Stomach smooth muscle (tissue), 2 donors: ENCODE measurements around the gene ZNF425.

Experiments used
- H3K27ac ChIP-seq: one replicate; pipeline ENCODE4 v1.7.0; 2013; ENCODE audit warnings: mild to moderate bottlenecking, low read length, inconsistent platforms
- H3K27me3 ChIP-seq, 2 donors: one replicate each; pipeline ENCODE4 v1.7.0; 2013; ENCODE audit warnings: low read length in 2 of 2; ENCODE audit not compliant: insufficient read depth in 2 of 2, control insufficient read depth in 1 of 2
- H3K36me3 ChIP-seq, 2 donors: one replicate each; pipeline ENCODE4 v1.7.0; 2013; ENCODE audit warnings: low read length in 2 of 2; ENCODE audit not compliant: control insufficient read depth in 2 of 2, insufficient read depth in 2 of 2
- H3K4me1 ChIP-seq: one replicate; pipeline ENCODE4 v1.7.0; 2013; ENCODE audit warnings: low read length; ENCODE audit not compliant: control insufficient read depth, insufficient read depth
- H3K4me3 ChIP-seq, 2 donors: one replicate each; pipeline ENCODE4 v1.7.0; 2013; ENCODE audit warnings: low read length in 2 of 2
- H3K9ac ChIP-seq, 2 donors: one replicate each; pipeline ENCODE4 v1.7.0; 2013; ENCODE audit warnings: low read length in 2 of 2, mild to moderate bottlenecking in 1 of 2
- H3K9me3 ChIP-seq, 2 donors: one replicate each; pipeline ENCODE4 v1.7.0; 2013; ENCODE audit warnings: low read length in 2 of 2; ENCODE audit not compliant: control insufficient read depth in 2 of 2
- donor health status: healthy.
- donor health status: Pancreatic carcinoma.

ZNF425 gene

DNA sequence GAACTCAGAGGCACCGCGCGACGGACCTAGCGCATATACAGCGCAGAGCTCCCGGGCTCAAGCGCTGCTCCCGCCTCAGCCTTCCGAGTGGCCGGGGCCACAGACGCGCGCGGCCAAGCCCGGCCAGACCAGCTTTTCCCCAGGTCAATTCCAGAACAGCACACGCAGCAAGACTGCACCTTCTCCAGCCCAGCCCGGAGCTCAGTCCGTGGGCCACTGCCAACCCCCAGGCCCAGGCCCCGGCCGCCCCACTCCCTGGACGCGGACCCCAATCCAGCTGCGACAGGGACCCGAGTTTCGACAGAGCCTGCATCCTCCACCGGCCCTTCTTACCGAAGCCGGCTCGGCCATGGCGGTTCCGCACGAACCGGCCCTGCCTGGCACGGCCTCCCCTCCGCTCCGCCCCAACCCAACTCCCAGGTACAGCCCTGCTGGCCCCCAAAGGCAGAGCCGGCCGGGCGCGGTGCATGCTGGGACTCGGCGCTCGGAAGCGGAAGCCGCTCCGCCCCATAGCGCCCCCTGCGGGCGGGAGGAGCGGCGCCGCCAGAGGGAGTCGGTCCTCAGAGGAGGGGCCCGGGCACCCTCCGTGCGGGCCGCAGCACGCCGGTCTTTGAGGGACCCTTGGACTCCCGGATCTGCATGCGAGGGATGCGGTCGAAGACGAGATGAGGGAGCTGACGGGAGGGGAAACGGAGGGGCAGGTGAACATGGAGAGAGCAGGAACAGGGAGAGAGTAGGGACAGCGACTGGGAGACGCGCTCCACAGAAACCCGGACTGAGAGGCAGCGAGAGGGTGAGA, at the start of gene ZNF425:
TSS of gene ZNF425 (minus strand) at position 462 of the 799 bp plus-strand sequence. CDS start at position 351, 111 bp downstream.
- peak within 1 kb of the TSS; percentile 96 for H3K9ac ChIP-seq
- H3K4me1 ChIP-seq: peaks cover 7% of the 10 kb centered on the region
- H3K36me3 ChIP-seq: peaks cover 0 to 4% of the 10 kb centered on the region in 2 donors
- H3K4me3 ChIP-seq: peak within 1 kb of the TSS; percentile 98 to 99
- H3K9me3 ChIP-seq: no peaks in the 10 kb centered on the region
- H3K27ac ChIP-seq: peak within 1 kb of the TSS; percentile 88
- H3K27me3 ChIP-seq: no peaks in the 10 kb centered on the region

GRCh38 chr7:149175150-149175549, 49.0 kb upstream of the ZNF425 start:
- peaks cover 36 to 39% of the 10 kb centered on the region in 2 donors for H3K36me3 ChIP-seq

DNA sequence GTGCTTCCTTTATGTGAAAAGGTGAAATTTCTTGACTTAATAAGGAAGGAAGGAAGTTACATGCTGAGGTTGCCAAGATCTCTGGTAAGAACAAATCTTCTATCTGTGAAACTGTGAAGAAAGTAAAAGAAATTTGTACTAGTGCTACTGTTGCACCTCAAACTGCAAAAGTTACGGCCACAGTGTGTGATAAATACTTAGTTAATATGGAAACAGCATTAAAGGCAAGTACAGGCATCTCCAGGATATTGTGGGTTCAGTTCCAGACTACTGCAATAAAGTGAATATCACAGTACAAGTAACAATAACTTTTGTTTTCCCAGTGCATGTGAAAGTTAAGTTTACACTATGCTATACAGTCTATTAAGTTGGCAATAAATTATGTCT, 46.4 kb upstream of the ZNF425 start:
- H3K9ac ChIP-seq: no peak overlapping the region
- H3K9me3 ChIP-seq: no peaks in the 10 kb centered on the region
- no peak overlapping the region for H3K4me3 ChIP-seq
- no peaks in the 10 kb centered on the region for H3K4me1 ChIP-seq
- H3K27ac ChIP-seq: no peak overlapping the region
- no peaks in the 10 kb centered on the region for H3K27me3 ChIP-seq
- H3K36me3 ChIP-seq: peaks cover 28 to 32% of the 10 kb centered on the region in 2 donors

More at GRCh38 chr7:149175150-149175549, 49.0 kb upstream of the ZNF425 start:
- Histone ChIP-seq H3K4me3 (no peak overlapping the region), H3K4me1 (no peaks in the 10 kb centered on the region), H3K9me3 (no peaks in the 10 kb centered on the region), H3K27ac (no peak overlapping the region), H3K9ac (no peak overlapping the region), H3K27me3 (no peaks in the 10 kb centered on the region)

- Histone ChIP-seq H3K27ac (no peak overlapping the region), H3K9ac (no peak overlapping the region), H3K27me3 (no peaks in the 10 kb centered on the region), H3K4me3 (no peak overlapping the region), H3K36me3 (peaks cover 27 to 29% of the 10 kb centered on the region in 2 donors), H3K4me1 (no peaks in the 10 kb centered on the region), H3K9me3 (no peaks in the 10 kb centered on the region)
Observed at GRCh38 chr7:149171892-149172533, 45.9 kb upstream of the ZNF425 start.

DNA sequence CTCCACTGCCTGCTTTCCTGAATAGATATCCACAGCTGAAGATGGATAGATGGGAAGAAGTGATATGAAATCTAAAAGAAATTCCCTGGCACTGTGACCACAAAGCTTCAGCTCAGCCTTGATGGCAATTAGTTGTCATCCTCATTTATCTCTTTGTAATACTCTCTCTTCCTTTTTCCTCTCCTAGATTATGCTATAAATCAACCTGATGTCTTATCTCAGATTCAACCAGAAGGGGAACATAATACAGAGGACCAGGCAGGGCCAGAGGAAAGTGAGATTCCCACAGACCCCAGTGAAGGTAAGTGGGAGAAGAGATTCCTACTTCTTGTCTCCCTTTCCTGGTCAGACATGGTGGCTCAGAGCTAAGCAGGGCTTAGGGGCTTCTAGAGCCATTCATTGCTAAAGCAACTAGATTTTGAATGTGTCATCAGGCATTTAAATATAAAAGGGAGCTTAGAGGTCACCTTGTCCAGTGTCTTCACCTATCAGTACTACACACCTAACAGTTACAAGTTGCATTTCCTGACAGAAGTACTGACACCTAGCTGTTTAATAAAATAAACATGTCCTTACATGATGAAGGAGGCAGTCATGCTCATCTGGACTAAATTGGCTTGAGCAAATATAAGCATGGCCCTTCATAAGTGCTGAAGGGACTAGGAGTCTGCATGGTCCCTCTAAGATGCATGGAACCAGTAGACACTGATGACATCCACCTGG, 40.7 kb upstream of the ZNF425 start:
- Histone ChIP-seq H3K9ac (no peak overlapping the region), H3K36me3 (peaks cover 26 to 30% of the 10 kb centered on the region in 2 donors), H3K9me3 (no peaks in the 10 kb centered on the region), H3K27ac (no peak overlapping the region), H3K4me1 (no peaks in the 10 kb centered on the region), H3K27me3 (no peaks in the 10 kb centered on the region), H3K4me3 (no peak overlapping the region)

GRCh38 chr7:149166142-149166541, 40.0 kb upstream of the ZNF425 start:
- Histone ChIP-seq H3K27me3 (no peaks in the 10 kb centered on the region), H3K27ac (no peak overlapping the region), H3K9me3 (no peaks in the 10 kb centered on the region), H3K4me3 (no peak overlapping the region), H3K36me3 (peaks cover 30 to 33% of the 10 kb centered on the region in 2 donors), H3K9ac (no peak overlapping the region), H3K4me1 (no peaks in the 10 kb centered on the region)

DNA sequence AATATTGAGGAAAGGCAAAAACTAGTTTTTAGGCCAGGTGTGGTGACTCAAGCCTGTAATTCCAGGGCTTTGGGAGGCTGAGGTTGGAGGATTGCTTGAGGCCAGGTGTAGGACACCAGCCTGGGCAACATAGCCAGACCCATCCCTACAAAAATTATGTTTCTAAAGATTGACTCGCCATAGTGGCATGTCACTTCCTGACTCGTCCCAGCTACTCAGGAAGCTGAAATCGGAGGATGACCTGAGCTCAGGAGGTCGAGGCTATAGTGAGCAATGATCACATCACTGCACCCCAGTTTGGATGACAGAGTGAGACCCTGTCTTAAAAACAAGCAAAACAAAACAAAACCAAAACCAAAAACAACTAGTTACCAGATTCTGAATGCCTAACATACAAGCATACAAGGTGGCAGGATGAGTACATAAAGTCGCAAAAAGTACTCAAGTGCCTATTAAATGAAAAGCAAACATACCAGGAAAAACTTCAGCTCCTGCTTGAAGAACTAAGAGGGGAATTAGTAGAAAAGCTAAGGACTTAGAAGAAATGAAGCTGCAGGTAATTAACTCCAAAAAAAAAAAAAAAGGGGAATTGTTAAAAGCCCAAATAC, 35.2 kb upstream of the ZNF425 start:
- Histone ChIP-seq H3K27me3 (no peaks in the 10 kb centered on the region), H3K4me3 (no peak overlapping the region), H3K27ac (no peak overlapping the region), H3K4me1 (no peaks in the 10 kb centered on the region), H3K9me3 (no peaks in the 10 kb centered on the region), H3K9ac (no peak overlapping the region), H3K36me3 (peaks cover 13 to 20% of the 10 kb centered on the region in 2 donors)

DNA sequence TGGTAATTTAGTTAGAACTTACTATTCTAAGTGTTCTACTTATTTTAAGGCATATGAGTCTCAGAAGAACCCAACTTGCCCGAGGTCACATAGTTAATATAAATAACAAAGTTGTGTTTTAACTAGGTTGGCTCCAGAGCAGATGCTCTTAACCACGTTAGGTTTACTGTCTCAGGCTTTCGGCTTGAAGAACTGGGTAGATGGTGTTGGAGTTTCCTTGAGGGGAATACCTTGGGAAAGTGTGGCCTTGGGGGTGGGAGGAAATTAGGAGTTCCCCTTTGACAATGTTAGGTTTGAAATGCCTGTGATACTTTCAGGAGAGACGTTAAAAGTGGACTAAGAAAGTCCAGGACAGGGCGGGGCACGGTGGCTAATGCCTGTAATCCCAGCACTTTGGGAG, 30.8 kb upstream of the ZNF425 start:
- peaks cover 3% of the 10 kb centered on the region for H3K4me1 ChIP-seq
- no peaks in the 10 kb centered on the region for H3K9me3 ChIP-seq
- peaks cover 11 to 12% of the 10 kb centered on the region in 2 donors for H3K36me3 ChIP-seq
- H3K27me3 ChIP-seq: no peaks in the 10 kb centered on the region
- no peak overlapping the region for H3K4me3 ChIP-seq
- no peak overlapping the region for H3K9ac ChIP-seq
- H3K27ac ChIP-seq: no peak overlapping the region

GRCh38 chr7:149154056-149154455, 27.9 kb upstream of the ZNF425 start:
- H3K9me3 ChIP-seq: no peaks in the 10 kb centered on the region
- peaks cover 0 to 8% of the 10 kb centered on the region in 2 donors for H3K36me3 ChIP-seq
- H3K9ac ChIP-seq: no peak overlapping the region
- no peak overlapping the region for H3K4me3 ChIP-seq
- no peaks in the 10 kb centered on the region for H3K27me3 ChIP-seq
- peaks cover 3% of the 10 kb centered on the region for H3K4me1 ChIP-seq
- no peak overlapping the region for H3K27ac ChIP-seq

- Histone ChIP-seq H3K36me3 (peaks cover 0 to 8% of the 10 kb centered on the region in 2 donors), H3K9me3 (no peaks in the 10 kb centered on the region), H3K27ac (no peak overlapping the region), H3K4me3 (no peak overlapping the region), H3K27me3 (no peaks in the 10 kb centered on the region), H3K9ac (no peak overlapping the region), H3K4me1 (peaks cover 6% of the 10 kb centered on the region)
Observed at GRCh38 chr7:149153346-149153745, 27.2 kb upstream of the ZNF425 start.
